GM12878 (cell line): ENCODE data around the gene TMEM19. TPM values are rescaled to one million over a fixed set of nuclear protein-coding genes. Genes with fewer than 3 reads are reported as not detected.

Source experiments
- ASH2L ChIP-seq: fragments of 300-600, 200-600 bp; sonication (generic); IDR thresholded peaks from 2 replicates; pipeline ENCODE4 v1.6.1; 2017; ENCODE audit warnings: low read depth, mild to moderate bottlenecking, borderline replicate concordance
- CHD2 ChIP-seq: IDR thresholded peaks from 2 replicates; pipeline ENCODE4 v1.6.1; 2011; ENCODE audit warnings: low read depth, low read length, improper control_type of control experiment, borderline replicate concordance
- ETV6 ChIP-seq, 2 experiments: fragments of 450-650 bp in 1 of 2; IDR thresholded peaks in 1 of 2; conservative IDR thresholded peaks in 1 of 2; 2 replicates each; pipeline ENCODE4 v1.6.1; 2014; ENCODE audit warnings: antibody characterized with exemption in 1 of 2, borderline replicate concordance in 1 of 2, low read depth in 1 of 2, mild to moderate bottlenecking in 1 of 2, moderate library complexity in 1 of 2
- HCFC1 ChIP-seq: fragments of 150-350 bp; IDR thresholded peaks from 2 replicates; pipeline ENCODE4 v1.6.1; 2014; ENCODE audit warnings: low read length
- IRF4 ChIP-seq: IDR thresholded peaks from 2 replicates; pipeline ENCODE4 v1.6.1; 2011; ENCODE audit warnings: low read depth, low read length
- POLR2A ChIP-seq: IDR thresholded peaks from 2 replicates; pipeline ENCODE4 v1.6.1; 2011; ENCODE audit warnings: low read depth, mild to moderate bottlenecking, low read length
- POU2F2 ChIP-seq: IDR thresholded peaks from 3 replicates; pipeline ENCODE4 v1.6.1; 2011; ENCODE audit warnings: low read depth, mild to moderate bottlenecking, low read length, borderline replicate concordance
- SIN3A ChIP-seq: IDR thresholded peaks from 2 replicates; pipeline ENCODE4 v1.6.1; 2012; ENCODE audit warnings: low read depth, low read length, improper control_type of control experiment
- polyA plus RNA-seq, 11 experiments: library from polyadenylated mRNA; depleted of rRNA in 4 of 11; unstranded in 6 of 11; stranded (reverse) in 5 of 11; fragments of >200 nt; fragmentation: Nextera tagmentation in 4 of 11; fragmentation: Illumina TruSeq in 1 of 11; extraction: Ambion mirVana in 4 of 11; extraction: Trizol in 1 of 11; gene quantifications; 1 replicate in 1 of 11; 2 replicates in 10 of 11; pipeline versions ENCODE4 v1.2.1 to v1.2.3, GENCODE V29; 2011 to 2016; ENCODE audit warnings: inconsistent platforms in 2 of 11, missing spikeins in 2 of 11, low read depth in 1 of 11
- total RNA-seq, 4 experiments: library from RNA; depleted of rRNA in 3 of 4; stranded (reverse); fragments of >200 nt in 3 of 4; fragmentation: Illumina TruSeq in 1 of 4; extraction: Trizol in 1 of 4; gene quantifications; 2 replicates each; pipeline versions ENCODE4 v1.2.1 to v1.2.3, GENCODE V29; 2013 to 2021
- TF ChIP-seq, protein P1 (sequence below): fragments of 450-650 bp; IDR thresholded peaks from 2 replicates; pipeline ENCODE4 v1.6.1; 2017; ENCODE audit warnings: mild to moderate bottlenecking, moderate library complexity
- TF ChIP-seq, protein P2 (sequence below): fragments of 450-650 bp; IDR thresholded peaks from 2 replicates; pipeline ENCODE4 v1.6.1; 2016; ENCODE audit warnings: mild to moderate bottlenecking, moderate library complexity, borderline replicate concordance

The TMEM19 gene
- total and polyA plus RNA-seq, 10 of the 15 experiments (the other 5 are each of a cell fraction or from before 2014, with no cell fraction given), result 26.7 to 54.9 (median 39.3) TPM

DNA sequence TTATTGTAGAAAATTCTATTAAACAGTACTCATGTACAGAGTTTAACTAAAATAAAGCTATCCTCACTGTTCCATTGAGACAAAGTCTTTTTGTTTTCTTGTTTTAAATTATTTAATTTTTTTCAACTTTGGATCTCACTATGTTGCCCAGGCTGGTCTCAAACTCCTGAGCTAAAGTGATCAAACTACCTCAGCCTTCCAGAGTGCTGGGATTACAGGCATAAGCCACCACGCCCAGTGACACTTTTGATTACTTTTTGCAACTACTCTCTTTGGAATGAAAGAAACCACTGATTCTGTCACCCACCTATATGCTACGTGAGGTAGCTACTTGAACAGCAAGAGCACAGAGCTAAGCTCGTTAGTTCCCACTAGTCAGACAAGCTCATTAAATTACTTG lies 39.4 kb upstream of the TMEM19 start (continued):
- TF ChIP-seq, protein P1, sequence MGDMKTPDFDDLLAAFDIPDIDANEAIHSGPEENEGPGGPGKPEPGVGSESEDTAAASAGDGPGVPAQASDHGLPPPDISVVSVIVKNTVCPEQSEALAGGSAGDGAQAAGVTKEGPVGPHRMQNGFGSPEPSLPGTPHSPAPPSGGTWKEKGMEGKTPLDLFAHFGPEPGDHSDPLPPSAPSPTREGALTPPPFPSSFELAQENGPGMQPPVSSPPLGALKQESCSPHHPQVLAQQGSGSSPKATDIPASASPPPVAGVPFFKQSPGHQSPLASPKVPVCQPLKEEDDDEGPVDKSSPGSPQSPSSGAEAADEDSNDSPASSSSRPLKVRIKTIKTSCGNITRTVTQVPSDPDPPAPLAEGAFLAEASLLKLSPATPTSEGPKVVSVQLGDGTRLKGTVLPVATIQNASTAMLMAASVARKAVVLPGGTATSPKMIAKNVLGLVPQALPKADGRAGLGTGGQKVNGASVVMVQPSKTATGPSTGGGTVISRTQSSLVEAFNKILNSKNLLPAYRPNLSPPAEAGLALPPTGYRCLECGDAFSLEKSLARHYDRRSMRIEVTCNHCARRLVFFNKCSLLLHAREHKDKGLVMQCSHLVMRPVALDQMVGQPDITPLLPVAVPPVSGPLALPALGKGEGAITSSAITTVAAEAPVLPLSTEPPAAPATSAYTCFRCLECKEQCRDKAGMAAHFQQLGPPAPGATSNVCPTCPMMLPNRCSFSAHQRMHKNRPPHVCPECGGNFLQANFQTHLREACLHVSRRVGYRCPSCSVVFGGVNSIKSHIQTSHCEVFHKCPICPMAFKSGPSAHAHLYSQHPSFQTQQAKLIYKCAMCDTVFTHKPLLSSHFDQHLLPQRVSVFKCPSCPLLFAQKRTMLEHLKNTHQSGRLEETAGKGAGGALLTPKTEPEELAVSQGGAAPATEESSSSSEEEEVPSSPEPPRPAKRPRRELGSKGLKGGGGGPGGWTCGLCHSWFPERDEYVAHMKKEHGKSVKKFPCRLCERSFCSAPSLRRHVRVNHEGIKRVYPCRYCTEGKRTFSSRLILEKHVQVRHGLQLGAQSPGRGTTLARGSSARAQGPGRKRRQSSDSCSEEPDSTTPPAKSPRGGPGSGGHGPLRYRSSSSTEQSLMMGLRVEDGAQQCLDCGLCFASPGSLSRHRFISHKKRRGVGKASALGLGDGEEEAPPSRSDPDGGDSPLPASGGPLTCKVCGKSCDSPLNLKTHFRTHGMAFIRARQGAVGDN, result no peak
- no peak for TF ChIP-seq POU2F2
- TF ChIP-seq CHD2, result no peak
- TF ChIP-seq ETV6 (conservative IDR thresholded peaks at IDR 0.05 in 1 of 2, IDR thresholded peaks at IDR 0.05 in 1 of 2; ENCODE audit: borderline replicate concordance in 1 of 2, low read depth in 1 of 2), result no peak
- TF ChIP-seq POLR2A, result no peak
- no peak for TF ChIP-seq ASH2L
- TF ChIP-seq, protein P2, sequence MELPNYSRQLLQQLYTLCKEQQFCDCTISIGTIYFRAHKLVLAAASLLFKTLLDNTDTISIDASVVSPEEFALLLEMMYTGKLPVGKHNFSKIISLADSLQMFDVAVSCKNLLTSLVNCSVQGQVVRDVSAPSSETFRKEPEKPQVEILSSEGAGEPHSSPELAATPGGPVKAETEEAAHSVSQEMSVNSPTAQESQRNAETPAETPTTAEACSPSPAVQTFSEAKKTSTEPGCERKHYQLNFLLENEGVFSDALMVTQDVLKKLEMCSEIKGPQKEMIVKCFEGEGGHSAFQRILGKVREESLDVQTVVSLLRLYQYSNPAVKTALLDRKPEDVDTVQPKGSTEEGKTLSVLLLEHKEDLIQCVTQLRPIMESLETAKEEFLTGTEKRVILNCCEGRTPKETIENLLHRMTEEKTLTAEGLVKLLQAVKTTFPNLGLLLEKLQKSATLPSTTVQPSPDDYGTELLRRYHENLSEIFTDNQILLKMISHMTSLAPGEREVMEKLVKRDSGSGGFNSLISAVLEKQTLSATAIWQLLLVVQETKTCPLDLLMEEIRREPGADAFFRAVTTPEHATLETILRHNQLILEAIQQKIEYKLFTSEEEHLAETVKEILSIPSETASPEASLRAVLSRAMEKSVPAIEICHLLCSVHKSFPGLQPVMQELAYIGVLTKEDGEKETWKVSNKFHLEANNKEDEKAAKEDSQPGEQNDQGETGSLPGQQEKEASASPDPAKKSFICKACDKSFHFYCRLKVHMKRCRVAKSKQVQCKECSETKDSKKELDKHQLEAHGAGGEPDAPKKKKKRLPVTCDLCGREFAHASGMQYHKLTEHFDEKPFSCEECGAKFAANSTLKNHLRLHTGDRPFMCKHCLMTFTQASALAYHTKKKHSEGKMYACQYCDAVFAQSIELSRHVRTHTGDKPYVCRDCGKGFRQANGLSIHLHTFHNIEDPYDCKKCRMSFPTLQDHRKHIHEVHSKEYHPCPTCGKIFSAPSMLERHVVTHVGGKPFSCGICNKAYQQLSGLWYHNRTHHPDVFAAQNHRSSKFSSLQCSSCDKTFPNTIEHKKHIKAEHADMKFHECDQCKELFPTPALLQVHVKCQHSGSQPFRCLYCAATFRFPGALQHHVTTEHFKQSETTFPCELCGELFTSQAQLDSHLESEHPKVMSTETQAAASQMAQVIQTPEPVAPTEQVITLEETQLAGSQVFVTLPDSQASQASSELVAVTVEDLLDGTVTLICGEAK, result no peak
- no peak for TF ChIP-seq HCFC1
- no peak for TF ChIP-seq SIN3A
- TF ChIP-seq IRF4, result no peak
